PFSK-1 (cell line): Measurements from ENCODE around the gene RNF31.

ENCODE experiments used
- FOXP2 ChIP-seq: optimal IDR thresholded peaks from 2 replicates; pipeline ENCODE3; 2011; ENCODE audit warnings: borderline replicate concordance, control low read depth, inconsistent platforms; ENCODE audit not compliant: insufficient read depth; ENCODE audit errors: extremely low read length, extremely low read depth
- POLR2AphosphoS5 ChIP-seq: IDR thresholded peaks from 2 replicates; pipeline ENCODE4 v1.6.1; 2012; ENCODE audit warnings: low read depth, mild to moderate bottlenecking, control low read depth, low read length, moderate library complexity
- SIN3A ChIP-seq: IDR thresholded peaks from 2 replicates; pipeline ENCODE4 v1.6.1; 2012; ENCODE audit warnings: mild to moderate bottlenecking, low read length, moderate library complexity, borderline replicate concordance; ENCODE audit not compliant: insufficient read depth
- TAF1 ChIP-seq: IDR thresholded peaks from 2 replicates; pipeline ENCODE4 v1.6.1; 2012; ENCODE audit warnings: low read length, control low read depth, borderline replicate concordance; ENCODE audit not compliant: insufficient read depth
- TF ChIP-seq, protein P1 (sequence below), 2 experiments: IDR thresholded peaks; 2 replicates each; pipeline versions ENCODE4 v1.6.1 to v1.8.0; 2011 to 2012; ENCODE audit warnings: low read depth in 2 of 2, low read length in 2 of 2, control low read depth in 1 of 2, inconsistent platforms in 1 of 2, mild to moderate bottlenecking in 1 of 2, moderate library complexity in 1 of 2; ENCODE audit not compliant: insufficient read depth in 1 of 2

RNF31 gene

DNA sequence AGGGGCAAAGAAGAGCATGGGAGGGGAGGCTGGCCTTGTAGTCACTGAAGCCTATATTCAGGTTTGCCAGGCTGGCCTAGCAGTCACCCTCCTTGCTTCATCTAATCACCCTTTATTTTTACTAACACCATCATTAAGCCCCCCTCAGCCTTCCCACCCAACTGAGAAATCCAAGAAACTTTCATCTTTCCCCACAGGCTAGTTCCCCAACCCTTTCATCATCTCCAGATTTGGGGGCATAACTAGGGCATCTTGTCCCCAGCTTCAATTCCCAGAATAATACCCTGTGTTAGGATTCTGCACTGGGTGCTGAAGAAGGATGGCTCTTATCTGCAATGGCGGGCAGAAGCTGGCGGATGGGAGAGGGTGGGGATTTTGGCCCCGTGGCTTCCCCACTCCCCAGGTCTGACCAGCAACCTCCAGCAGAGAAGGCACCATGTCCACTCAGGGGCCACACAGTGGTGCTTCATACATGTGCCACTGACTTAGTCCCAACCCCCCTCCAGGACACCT is 46.3 kb upstream of the RNF31 start:
- no peak for TF ChIP-seq POLR2AphosphoS5
- TF ChIP-seq TAF1, result no peak
- TF ChIP-seq FOXP2, result no peak
- TF ChIP-seq SIN3A, result no peak
- TF ChIP-seq, protein P1, sequence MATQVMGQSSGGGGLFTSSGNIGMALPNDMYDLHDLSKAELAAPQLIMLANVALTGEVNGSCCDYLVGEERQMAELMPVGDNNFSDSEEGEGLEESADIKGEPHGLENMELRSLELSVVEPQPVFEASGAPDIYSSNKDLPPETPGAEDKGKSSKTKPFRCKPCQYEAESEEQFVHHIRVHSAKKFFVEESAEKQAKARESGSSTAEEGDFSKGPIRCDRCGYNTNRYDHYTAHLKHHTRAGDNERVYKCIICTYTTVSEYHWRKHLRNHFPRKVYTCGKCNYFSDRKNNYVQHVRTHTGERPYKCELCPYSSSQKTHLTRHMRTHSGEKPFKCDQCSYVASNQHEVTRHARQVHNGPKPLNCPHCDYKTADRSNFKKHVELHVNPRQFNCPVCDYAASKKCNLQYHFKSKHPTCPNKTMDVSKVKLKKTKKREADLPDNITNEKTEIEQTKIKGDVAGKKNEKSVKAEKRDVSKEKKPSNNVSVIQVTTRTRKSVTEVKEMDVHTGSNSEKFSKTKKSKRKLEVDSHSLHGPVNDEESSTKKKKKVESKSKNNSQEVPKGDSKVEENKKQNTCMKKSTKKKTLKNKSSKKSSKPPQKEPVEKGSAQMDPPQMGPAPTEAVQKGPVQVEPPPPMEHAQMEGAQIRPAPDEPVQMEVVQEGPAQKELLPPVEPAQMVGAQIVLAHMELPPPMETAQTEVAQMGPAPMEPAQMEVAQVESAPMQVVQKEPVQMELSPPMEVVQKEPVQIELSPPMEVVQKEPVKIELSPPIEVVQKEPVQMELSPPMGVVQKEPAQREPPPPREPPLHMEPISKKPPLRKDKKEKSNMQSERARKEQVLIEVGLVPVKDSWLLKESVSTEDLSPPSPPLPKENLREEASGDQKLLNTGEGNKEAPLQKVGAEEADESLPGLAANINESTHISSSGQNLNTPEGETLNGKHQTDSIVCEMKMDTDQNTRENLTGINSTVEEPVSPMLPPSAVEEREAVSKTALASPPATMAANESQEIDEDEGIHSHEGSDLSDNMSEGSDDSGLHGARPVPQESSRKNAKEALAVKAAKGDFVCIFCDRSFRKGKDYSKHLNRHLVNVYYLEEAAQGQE (IDR thresholded peaks at IDR 0.05; ENCODE audit: insufficient read depth in 1 of 2, low read depth in 2 of 2, low read length in 2 of 2), result no peak

DNA sequence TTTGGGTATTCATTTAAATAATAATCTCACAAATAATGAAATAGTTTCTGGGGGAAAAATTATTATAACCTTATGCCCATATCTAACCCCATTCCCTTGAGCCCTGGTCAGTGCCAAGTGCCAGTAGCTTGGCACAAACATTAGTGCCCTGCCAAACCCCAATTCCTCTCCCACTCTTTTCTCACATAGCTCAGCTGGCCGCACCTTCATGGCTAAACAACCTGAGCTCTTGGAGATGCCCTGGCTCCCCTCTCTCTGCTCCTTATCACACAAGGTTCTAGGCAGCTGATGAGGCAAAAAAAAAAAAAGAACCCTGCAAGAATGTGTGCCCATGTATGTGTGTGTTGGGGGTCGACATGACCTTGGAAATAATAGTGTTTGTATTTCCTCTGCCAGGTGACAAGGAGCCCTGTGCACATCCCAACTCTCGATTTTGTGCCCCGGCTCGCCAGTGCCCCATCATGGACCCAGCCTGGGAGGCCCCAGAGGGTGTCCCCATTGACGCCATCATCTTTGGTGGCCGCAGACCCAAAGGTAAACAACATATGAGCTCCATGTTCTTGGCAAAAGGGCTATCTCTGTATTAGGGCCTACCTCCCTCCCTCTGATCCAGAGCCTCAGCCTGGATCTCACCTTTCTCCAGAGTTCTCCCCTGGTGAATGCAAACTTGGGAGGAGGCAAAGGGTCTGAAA is 44.8 kb upstream of the RNF31 start:
- no peak for TF ChIP-seq POLR2AphosphoS5
- TF ChIP-seq TAF1, result no peak
- no peak for TF ChIP-seq SIN3A
- TF ChIP-seq, protein P1 (IDR thresholded peaks at IDR 0.05; ENCODE audit: insufficient read depth in 1 of 2, low read depth in 2 of 2, low read length in 2 of 2), result no peak
- no peak for TF ChIP-seq FOXP2

DNA sequence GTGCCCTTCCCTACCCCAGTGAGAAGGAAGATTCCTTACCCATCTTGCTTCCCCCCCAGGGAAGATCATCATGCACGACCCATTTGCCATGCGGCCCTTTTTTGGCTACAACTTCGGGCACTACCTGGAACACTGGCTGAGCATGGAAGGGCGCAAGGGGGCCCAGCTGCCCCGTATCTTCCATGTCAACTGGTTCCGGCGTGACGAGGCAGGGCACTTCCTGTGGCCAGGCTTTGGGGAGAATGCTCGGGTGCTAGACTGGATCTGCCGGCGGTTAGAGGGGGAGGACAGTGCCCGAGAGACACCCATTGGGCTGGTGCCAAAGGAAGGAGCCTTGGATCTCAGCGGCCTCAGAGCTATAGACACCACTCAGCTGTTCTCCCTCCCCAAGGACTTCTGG is 43.8 kb upstream of the RNF31 start:
- TF ChIP-seq SIN3A (no peak), POLR2AphosphoS5 (no peak), FOXP2 (no peak), TAF1 (no peak)
- TF ChIP-seq, protein P1 (IDR thresholded peaks at IDR 0.05; ENCODE audit: insufficient read depth in 1 of 2, low read depth in 2 of 2, low read length in 2 of 2), result no peak

DNA sequence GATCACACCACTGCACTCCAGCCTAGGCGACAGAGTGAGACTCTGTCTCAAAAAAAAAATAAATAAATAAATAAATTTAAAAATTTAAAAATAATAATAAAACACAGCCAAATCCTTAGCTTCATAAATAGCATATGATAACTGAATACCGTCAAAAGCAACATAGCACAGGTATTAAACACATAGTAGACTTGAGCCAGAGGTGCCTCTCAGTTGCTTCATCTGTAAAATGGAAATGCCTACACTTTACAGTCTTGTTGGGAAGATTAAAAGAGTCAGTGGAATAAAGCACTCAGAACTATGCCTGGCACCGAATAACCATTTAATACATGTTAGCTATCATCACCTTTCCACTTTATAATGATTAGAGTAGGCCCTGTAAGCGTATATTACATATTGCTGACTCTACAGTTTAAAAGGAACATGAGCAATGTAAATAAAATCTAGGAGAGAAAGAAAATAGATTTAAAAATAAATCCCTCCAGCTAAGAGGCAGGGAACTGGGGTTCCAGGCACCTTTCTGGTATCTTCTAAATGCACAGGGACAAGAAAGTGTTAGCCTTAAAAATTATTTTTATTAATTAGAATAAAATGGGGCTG is 40.5 kb upstream of the RNF31 start:
- TF ChIP-seq POLR2AphosphoS5 (no peak), SIN3A (no peak), FOXP2 (no peak), TAF1 (no peak)
- TF ChIP-seq, protein P1 (IDR thresholded peaks at IDR 0.05; ENCODE audit: insufficient read depth in 1 of 2, low read depth in 2 of 2, low read length in 2 of 2), result no peak
